NCI-H1930 (cell line): ENCODE results near the gene SLC35E2B.

Source experiments
- DNase-seq, 2 experiments: peaks; one replicate each; lab custom pipeline; 2025; lab: John Stamatoyannopoulos, UW

The SLC35E2B gene

DNA sequence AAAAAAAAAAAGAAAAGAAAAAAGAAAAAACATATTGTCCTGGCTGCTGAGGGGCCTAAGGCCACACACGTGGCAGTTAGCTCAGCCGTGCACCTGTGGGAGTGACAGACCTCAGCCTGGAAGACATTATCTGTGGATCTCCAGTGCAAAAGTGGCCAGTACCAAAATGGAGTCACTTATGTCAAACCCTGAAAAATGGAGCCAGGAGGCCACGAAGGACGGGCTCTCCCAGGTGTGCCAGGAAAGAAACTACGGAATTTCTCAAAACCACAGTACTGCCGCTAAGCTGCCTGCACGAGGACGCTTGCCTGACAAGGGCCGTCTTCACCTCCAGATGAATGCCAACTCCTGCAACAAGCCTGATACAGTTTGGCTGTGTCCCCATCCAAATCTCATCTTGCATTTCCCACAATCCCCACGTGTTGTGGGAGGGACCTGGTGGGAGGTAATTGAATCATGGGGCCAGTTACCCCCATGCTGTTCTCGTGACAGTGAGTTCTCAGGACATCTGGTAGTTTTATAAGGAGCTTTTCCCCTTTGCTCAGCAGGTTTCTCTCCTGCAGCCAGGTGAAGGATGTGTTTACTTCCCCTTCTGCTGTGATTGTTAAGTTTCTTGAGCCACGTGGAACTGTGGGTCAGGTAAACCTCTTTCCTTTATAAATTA is 82.6 kb downstream of the SLC35E2B start:
- no peak for DNase-seq
